GM19240 (cell line): ENCODE results near the gene SMG9.
"Not testable (repeated sequence)": the region's sequence is repeated elsewhere in the genome, so short reads cannot be mapped to it uniquely, and the experiment has no call there.

Source experiments
- DNase-seq: peaks from one replicate; pipeline ENCODE4 v3.0.0; 2011; ENCODE audit warnings: low spot score; ENCODE audit not compliant: insufficient read length

SMG9 gene

DNA sequence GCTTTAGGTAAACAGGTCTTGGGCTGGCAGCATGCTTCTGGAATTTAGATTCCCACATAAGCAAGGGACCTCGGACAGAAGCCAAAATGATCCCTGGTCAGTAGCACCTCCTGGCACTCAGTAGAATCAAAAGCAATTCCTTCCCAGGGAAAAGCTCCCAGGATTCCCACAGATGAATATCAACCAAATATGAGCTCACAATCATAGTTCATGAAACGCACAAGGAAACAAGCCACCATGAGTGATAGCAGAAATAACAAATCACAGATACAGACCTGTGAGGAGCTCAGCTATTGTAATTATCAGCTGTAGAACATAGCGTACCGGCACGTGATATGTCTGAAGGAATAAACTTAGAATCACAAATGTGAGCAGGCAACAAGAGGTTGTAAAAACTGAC lies 63.0 kb downstream of the SMG9 start:
- no peak for DNase-seq

- no peak for DNase-seq
Observed at GRCh38 chr19:43690890-43691289, 63.9 kb downstream of the SMG9 start.

DNA sequence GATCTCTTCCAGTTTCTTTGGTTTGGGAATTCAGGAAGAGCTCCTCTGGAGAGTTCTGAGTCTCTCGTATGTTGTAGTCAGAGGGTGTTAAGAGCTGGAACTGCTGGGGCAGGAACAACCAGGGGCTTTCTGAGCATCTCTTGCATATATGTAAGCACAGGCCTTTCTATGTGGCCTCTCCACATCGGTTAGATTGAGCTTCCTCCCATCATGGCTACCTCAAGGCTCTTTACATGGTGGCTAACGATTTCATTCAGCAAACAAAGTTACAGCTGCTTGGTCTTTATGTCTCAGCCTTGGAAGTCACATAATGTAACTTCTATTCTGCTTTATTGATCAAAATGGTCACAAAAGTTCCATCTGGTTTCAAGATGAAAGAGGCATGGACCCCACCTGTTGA lies 64.3 kb downstream of the SMG9 start:
- no peak for DNase-seq

GRCh38 chr19:43688059-43688701 lies 66.6 kb downstream of the SMG9 start:
- DNase-seq, result no peak

- no peak for DNase-seq
Observed at GRCh38 chr19:43687660-43687997, 67.1 kb downstream of the SMG9 start.

DNA sequence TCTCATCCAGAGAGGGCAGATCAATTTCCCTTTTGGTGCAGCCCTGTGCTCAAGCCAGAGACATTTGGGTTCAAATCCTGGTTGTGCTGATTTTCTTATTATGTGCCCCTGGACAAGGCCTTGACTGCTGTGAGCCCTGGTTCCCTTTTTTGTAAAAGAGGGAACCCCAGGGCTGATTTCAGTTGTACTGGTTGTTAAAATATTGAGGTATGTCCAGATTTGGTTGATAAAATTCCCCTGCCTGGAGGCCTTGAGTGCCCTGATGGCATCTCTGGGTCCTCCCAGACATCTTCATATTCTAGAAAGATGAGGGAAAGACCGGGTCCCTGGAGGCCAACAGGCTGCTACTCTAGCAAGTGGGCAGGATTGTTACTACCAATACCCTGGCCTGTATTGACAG lies 70.4 kb downstream of the SMG9 start:
- DNase-seq, result no peak

- no peak for DNase-seq
Observed at GRCh38 chr19:43683905-43684304, 70.9 kb downstream of the SMG9 start.

GRCh38 chr19:43682824-43683661 lies 71.7 kb downstream of the SMG9 start:
- no peak for DNase-seq

DNA sequence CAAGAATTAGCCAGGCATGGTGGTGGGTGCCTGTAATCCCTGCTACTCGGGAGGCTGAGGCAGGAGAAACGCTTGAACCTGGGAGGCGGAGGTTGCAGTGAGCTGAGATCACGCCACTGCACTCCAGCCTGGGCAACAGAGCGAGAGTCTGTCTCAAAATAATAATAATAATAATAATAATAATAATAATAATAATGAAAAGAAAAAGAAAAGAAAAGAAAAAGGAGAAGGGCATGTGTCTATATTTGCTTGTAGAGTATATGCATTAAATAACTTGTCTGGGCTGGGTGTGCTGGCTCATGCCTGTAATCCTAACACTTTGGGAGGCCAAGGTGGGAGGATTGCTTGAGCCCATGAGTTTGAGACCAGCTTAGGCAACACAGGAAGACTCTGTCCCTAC lies 72.5 kb downstream of the SMG9 start:
- not testable (repeated sequence) for DNase-seq

- DNase-seq, result no peak
Observed at GRCh38 chr19:43681821-43682220, 72.9 kb downstream of the SMG9 start.

- no peak for DNase-seq
Observed at GRCh38 chr19:43678512-43679261, 76.1 kb downstream of the SMG9 start.
